Measurements from ENCODE around the gene MRPS27.

MRPS27 gene

DNA sequence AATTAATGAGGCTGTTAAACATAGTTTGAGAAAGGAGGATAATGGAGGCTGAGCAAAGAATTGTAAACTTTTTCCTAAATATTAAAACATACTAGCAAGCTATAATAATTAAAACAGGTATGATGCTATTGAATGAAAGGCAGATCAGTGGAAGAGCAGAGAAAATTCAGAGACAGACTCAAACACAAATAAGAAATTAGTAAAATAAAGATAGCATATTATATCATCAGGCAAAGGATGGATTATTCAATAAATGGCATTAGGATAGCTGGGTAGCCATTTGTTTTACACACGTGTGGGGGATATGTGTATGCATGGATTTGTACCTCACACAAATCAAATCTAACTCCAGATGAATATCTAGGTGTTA is 50.6 kb downstream of the MRPS27 start:
- H3K9me3 Mint-ChIP-seq = peaks cover 4% of the 10 kb centered on the region
- no peaks in the 10 kb centered on the region for H3K27me3 Mint-ChIP-seq (ENCODE audit: low read depth)
- no peak overlapping the region for H3K27ac Mint-ChIP-seq
- H3K36me3 Mint-ChIP-seq (ENCODE audit: low read depth) = peaks cover 34% of the 10 kb centered on the region
- TF ChIP-seq, protein P1, sequence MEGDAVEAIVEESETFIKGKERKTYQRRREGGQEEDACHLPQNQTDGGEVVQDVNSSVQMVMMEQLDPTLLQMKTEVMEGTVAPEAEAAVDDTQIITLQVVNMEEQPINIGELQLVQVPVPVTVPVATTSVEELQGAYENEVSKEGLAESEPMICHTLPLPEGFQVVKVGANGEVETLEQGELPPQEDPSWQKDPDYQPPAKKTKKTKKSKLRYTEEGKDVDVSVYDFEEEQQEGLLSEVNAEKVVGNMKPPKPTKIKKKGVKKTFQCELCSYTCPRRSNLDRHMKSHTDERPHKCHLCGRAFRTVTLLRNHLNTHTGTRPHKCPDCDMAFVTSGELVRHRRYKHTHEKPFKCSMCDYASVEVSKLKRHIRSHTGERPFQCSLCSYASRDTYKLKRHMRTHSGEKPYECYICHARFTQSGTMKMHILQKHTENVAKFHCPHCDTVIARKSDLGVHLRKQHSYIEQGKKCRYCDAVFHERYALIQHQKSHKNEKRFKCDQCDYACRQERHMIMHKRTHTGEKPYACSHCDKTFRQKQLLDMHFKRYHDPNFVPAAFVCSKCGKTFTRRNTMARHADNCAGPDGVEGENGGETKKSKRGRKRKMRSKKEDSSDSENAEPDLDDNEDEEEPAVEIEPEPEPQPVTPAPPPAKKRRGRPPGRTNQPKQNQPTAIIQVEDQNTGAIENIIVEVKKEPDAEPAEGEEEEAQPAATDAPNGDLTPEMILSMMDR (IDR thresholded peaks at IDR 0.05; ENCODE audit: unreplicated experiment in 3 of 3) = no peak
- H3K4me3 Mint-ChIP-seq = no peak overlapping the region
- H3K4me1 Mint-ChIP-seq = peaks cover 14% of the 10 kb centered on the region

GRCh38 chr5:72268753-72269410 is 51.2 kb downstream of the MRPS27 start:
- TF ChIP-seq, protein P1 (IDR thresholded peaks at IDR 0.05; ENCODE audit: unreplicated experiment in 3 of 3) = peak in 2 of 3 experiments; percentile 24 to 54
- H3K4me3 Mint-ChIP-seq = no peak overlapping the region
- peaks cover 34% of the 10 kb centered on the region for H3K36me3 Mint-ChIP-seq (ENCODE audit: low read depth)
- peak overlapping the region in 1 of 3 experiments; percentile 68 for H3K27ac Mint-ChIP-seq
- H3K9me3 Mint-ChIP-seq = peaks cover 4% of the 10 kb centered on the region
- no peaks in the 10 kb centered on the region for H3K27me3 Mint-ChIP-seq (ENCODE audit: low read depth)
- H3K4me1 Mint-ChIP-seq = peaks cover 14% of the 10 kb centered on the region

- H3K4me3 Mint-ChIP-seq = no peak overlapping the region
- peaks cover 31% of the 10 kb centered on the region for H3K36me3 Mint-ChIP-seq (ENCODE audit: low read depth)
- H3K27ac Mint-ChIP-seq = peak overlapping the region in 1 of 3 experiments; percentile 68
- no peaks in the 10 kb centered on the region for H3K27me3 Mint-ChIP-seq (ENCODE audit: low read depth)
- peaks cover 14% of the 10 kb centered on the region for H3K4me1 Mint-ChIP-seq
- peaks cover 4% of the 10 kb centered on the region for H3K9me3 Mint-ChIP-seq
- TF ChIP-seq, protein P1 (IDR thresholded peaks at IDR 0.05; ENCODE audit: unreplicated experiment in 3 of 3) = no peak
These were observed 51.8 kb downstream of the MRPS27 start for GRCh38 chr5:72268260-72268659.

GRCh38 chr5:72267685-72268084 is 52.4 kb downstream of the MRPS27 start:
- H3K4me3 Mint-ChIP-seq = no peak overlapping the region

GRCh38 chr5:72266862-72267261 is 53.2 kb downstream of the MRPS27 start:
- TF ChIP-seq, protein P1 (IDR thresholded peaks at IDR 0.05; ENCODE audit: unreplicated experiment in 3 of 3) = no peak
- H3K36me3 Mint-ChIP-seq (ENCODE audit: low read depth) = peaks cover 24% of the 10 kb centered on the region

More at GRCh38 chr5:72267685-72268084, 52.4 kb downstream of the MRPS27 start:
- peaks cover 14% of the 10 kb centered on the region for H3K4me1 Mint-ChIP-seq
- TF ChIP-seq, protein P1 (IDR thresholded peaks at IDR 0.05; ENCODE audit: unreplicated experiment in 3 of 3) = no peak
- H3K36me3 Mint-ChIP-seq (ENCODE audit: low read depth) = peaks cover 30% of the 10 kb centered on the region
- H3K27ac Mint-ChIP-seq = peak overlapping the region in 2 of 3 experiments; percentile 2 to 68
- H3K9me3 Mint-ChIP-seq = peaks cover 4% of the 10 kb centered on the region
- no peaks in the 10 kb centered on the region for H3K27me3 Mint-ChIP-seq (ENCODE audit: low read depth)

More at GRCh38 chr5:72266862-72267261, 53.2 kb downstream of the MRPS27 start:
- Mint-ChIP-seq H3K4me3 (no peak overlapping the region), H3K27ac (no peak overlapping the region), H3K27me3 (ENCODE audit: low read depth) (no peaks in the 10 kb centered on the region), H3K4me1 (peaks cover 14% of the 10 kb centered on the region), H3K9me3 (peaks cover 3% of the 10 kb centered on the region)
